ENCODE results near the gene PDIA3.
"Not testable (repeated sequence)": the region's sequence is repeated elsewhere in the genome, so short reads cannot be mapped to it uniquely, and the experiment has no call there.

- not testable (repeated sequence) for TF ChIP-seq POLR2A (IDR thresholded peaks at IDR 0.05); EP300 (IDR thresholded peaks at IDR 0.05; ENCODE audit: low read depth); CTCF (IDR thresholded peaks at IDR 0.05)
Measured at GRCh38 chr15:43710431-43711131, 35.7 kb upstream of the PDIA3 start.

Data from transverse colon (tissue), 3 donors.